GOT3 (cell line): ENCODE measurements around the gene UBASH3B.

Experiments used
- DNase-seq: peaks from one replicate; lab custom pipeline; 2025; ENCODE audit warnings: mixed read lengths; lab: John Stamatoyannopoulos, UW

Gene UBASH3B

GRCh38 chr11:122676638-122677037, 21.1 kb downstream of the UBASH3B start:
- no peak for DNase-seq

GRCh38 chr11:122677256-122677655, 21.7 kb downstream of the UBASH3B start:
- no peak for DNase-seq

GRCh38 chr11:122678406-122678805, 22.9 kb downstream of the UBASH3B start:
- no peak for DNase-seq

- no peak for DNase-seq
Observed at GRCh38 chr11:122679466-122679865, 23.9 kb downstream of the UBASH3B start.

- DNase-seq = no peak
Observed at GRCh38 chr11:122681070-122681469, 25.5 kb downstream of the UBASH3B start.

- no peak for DNase-seq
Observed at GRCh38 chr11:122681735-122682134, 26.2 kb downstream of the UBASH3B start.

GRCh38 chr11:122682464-122682863, 26.9 kb downstream of the UBASH3B start:
- DNase-seq = no peak

GRCh38 chr11:122685041-122685440, 29.5 kb downstream of the UBASH3B start:
- no peak for DNase-seq

- no peak for DNase-seq
Observed at GRCh38 chr11:122686111-122686510, 30.6 kb downstream of the UBASH3B start.

- DNase-seq = no peak
Observed at GRCh38 chr11:122690384-122690783, 34.9 kb downstream of the UBASH3B start.

GRCh38 chr11:122690801-122691548, 35.5 kb downstream of the UBASH3B start:
- no peak for DNase-seq

- DNase-seq = no peak
Observed at GRCh38 chr11:122691549-122692150, 36.1 kb downstream of the UBASH3B start.

GRCh38 chr11:122692444-122692843, 36.9 kb downstream of the UBASH3B start:
- DNase-seq = no peak

GRCh38 chr11:122695076-122695615, 39.6 kb downstream of the UBASH3B start:
- DNase-seq = no peak

GRCh38 chr11:122696662-122697061, 41.1 kb downstream of the UBASH3B start:
- DNase-seq = no peak

GRCh38 chr11:122697636-122698167, 42.2 kb downstream of the UBASH3B start:
- no peak for DNase-seq

GRCh38 chr11:122698392-122698791, 42.9 kb downstream of the UBASH3B start:
- DNase-seq = no peak

GRCh38 chr11:122700666-122701065, 45.1 kb downstream of the UBASH3B start:
- no peak for DNase-seq

GRCh38 chr11:122701143-122701542, 45.6 kb downstream of the UBASH3B start:
- DNase-seq = no peak

- DNase-seq = no peak
Observed at GRCh38 chr11:122703541-122704272, 48.2 kb downstream of the UBASH3B start.

GRCh38 chr11:122705396-122705795, 49.9 kb downstream of the UBASH3B start:
- DNase-seq = no peak

GRCh38 chr11:122706291-122707088, 51.0 kb downstream of the UBASH3B start:
- DNase-seq = no peak
